Karpas-422 (cell line): ENCODE results near the gene ADAMTSL1. TPM values are rescaled to one million over a fixed set of nuclear protein-coding genes. Genes with fewer than 3 reads are reported as not detected.

Experiments
- DNase-seq: peaks from one replicate; pipeline ENCODE4 v3.0.0-alpha.2; 2015
- H2AFZ ChIP-seq: fragments of 200-600 bp; sonication (generic); 2 replicates; pipeline ENCODE4 v1.6.1; 2014; ENCODE audit warnings: antibody characterized with exemption, low read length, mixed read lengths
- H3K27ac ChIP-seq: fragments of 200-600 bp; sonication (generic); 2 replicates; pipeline ENCODE4 v1.5.1; 2014; ENCODE audit warnings: mild to moderate bottlenecking, low read length, moderate library complexity
- H3K27me3 ChIP-seq: fragments of 200-600 bp; sonication (generic); 2 replicates; pipeline ENCODE4 v1.6.1; 2014; ENCODE audit warnings: low read length, mixed read lengths
- H3K36me3 ChIP-seq: fragments of 200-600 bp; sonication (generic); 2 replicates; pipeline ENCODE4 v1.6.1; 2014; ENCODE audit warnings: low read length, mixed read lengths; ENCODE audit not compliant: insufficient read depth
- H3K4me1 ChIP-seq: fragments of 200-600 bp; sonication (generic); 2 replicates; pipeline ENCODE4 v1.6.1; 2014; ENCODE audit warnings: mild to moderate bottlenecking, low read length, mixed read lengths
- H3K4me2 ChIP-seq: fragments of 200-600 bp; sonication (generic); 2 replicates; pipeline ENCODE4 v1.6.1; 2014; ENCODE audit warnings: low read length, low read depth, mild to moderate bottlenecking; ENCODE audit not compliant: poor library complexity, severe bottlenecking
- H3K4me3 ChIP-seq: fragments of 200-600 bp; sonication (generic); 2 replicates; pipeline ENCODE4 v1.5.1; 2014; ENCODE audit warnings: mild to moderate bottlenecking, antibody characterized with exemption, low read length, mixed read lengths
- H3K79me2 ChIP-seq: fragments of 200-600 bp; sonication (generic); 2 replicates; pipeline ENCODE4 v1.6.1; 2014; ENCODE audit warnings: mild to moderate bottlenecking, low read length, mixed read lengths
- H3K9ac ChIP-seq: fragments of 200-600 bp; sonication (generic); 2 replicates; pipeline ENCODE4 v1.6.0; 2014; ENCODE audit warnings: low read length
- H3K9me2 ChIP-seq: fragments of 200-600 bp; sonication (generic), shearing (Covaris generic); replicated peaks from 2 replicates; pipeline ENCODE4 v1.6.0; 2014; ENCODE audit warnings: mild to moderate bottlenecking, low read length, moderate library complexity; ENCODE audit not compliant: insufficient read depth
- H3K9me3 ChIP-seq: fragments of 300-700, 200-600 bp; sonication (generic); 2 replicates; pipeline ENCODE4 v1.6.1; 2014; ENCODE audit warnings: low read length, mixed read lengths
- H4K20me1 ChIP-seq: fragments of 200-600 bp; sonication (generic); 2 replicates; pipeline ENCODE4 v1.6.1; 2014; ENCODE audit warnings: mild to moderate bottlenecking, antibody characterized with exemption, low read length, low read depth; ENCODE audit not compliant: insufficient read depth
- total RNA-seq: library from RNA; depleted of rRNA; stranded (reverse); fragments of >200 nt; shearing (Covaris generic); gene quantifications from 2 replicates; pipeline ENCODE4 v1.2.3, GENCODE V29; 2014; ENCODE audit warnings: low replicate concordance

ADAMTSL1 gene
- total RNA-seq, 1 experiment from 2014 or later = 8.2 TPM

DNA sequence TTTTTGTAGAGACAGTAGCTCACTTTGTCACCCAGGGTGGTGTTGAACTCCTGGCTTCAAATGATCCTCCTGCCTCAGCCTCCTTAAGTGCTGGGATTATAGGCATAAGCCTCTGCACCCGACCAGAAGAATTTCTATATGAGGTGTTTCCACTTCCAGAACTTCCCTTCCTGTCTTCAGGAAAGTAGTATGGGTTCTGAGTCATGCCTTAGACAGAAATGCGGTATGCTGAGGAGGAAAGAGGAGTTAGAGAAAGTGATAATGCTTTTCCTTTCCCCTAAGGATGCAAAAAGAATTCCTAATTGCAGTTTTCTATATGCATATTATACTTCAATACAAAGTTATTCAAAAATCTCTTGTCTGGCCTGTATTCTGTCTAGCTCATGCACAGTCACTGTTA is 16.4 kb upstream of the ADAMTSL1 start:
- Histone ChIP-seq H3K9me3 (no peaks in the 10 kb centered on the region), H3K9me2 (no peaks in the 10 kb centered on the region), H3K27me3 (no peaks in the 10 kb centered on the region), H3K4me1 (no peaks in the 10 kb centered on the region), H2AFZ (no peak overlapping the region), H3K9ac (no peak overlapping the region), H3K4me2 (no peak overlapping the region), H3K79me2 (no peaks in the 10 kb centered on the region), H4K20me1 (no peaks in the 10 kb centered on the region), H3K27ac (no peak overlapping the region), H3K4me3 (no peak overlapping the region), H3K36me3 (no peaks in the 10 kb centered on the region)
- no peak for DNase-seq

DNA sequence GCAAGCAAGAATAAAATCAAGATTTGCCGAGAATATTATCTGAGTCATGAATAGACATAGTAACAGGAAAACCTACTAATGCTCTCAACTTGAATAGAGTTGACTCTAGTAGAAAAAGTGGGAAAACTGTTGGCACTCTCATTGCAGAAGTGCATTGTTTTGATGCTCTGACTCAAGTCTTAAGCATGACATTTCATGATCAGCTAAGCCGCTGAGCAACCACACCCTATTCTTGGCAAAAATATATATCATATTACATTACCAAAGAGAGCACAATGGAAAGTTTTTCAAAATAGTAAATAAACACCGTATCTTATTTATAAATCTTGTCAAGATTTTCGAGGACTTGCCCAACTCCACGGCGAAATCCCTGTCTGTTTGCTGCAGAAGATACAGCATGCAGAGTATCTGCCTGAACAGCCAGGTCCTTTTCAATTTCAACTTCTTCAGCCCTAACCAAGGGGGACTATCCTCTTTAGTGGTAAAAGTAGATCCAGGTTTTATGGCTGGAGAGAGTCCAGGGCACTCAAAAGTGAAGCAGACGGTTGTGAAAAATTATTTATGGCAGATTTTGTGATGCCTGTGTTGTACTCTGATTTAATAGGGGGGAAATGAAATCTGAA is 13.9 kb upstream of the ADAMTSL1 start:
- no peaks in the 10 kb centered on the region for H3K36me3 ChIP-seq
- H3K4me2 ChIP-seq = no peak overlapping the region
- H3K27me3 ChIP-seq = no peaks in the 10 kb centered on the region
- no peaks in the 10 kb centered on the region for H4K20me1 ChIP-seq
- no peaks in the 10 kb centered on the region for H3K9me2 ChIP-seq
- no peaks in the 10 kb centered on the region for H3K79me2 ChIP-seq
- DNase-seq = no peak
- H3K9ac ChIP-seq = no peak overlapping the region
- no peaks in the 10 kb centered on the region for H3K4me1 ChIP-seq
- no peak overlapping the region for H3K4me3 ChIP-seq
- H3K27ac ChIP-seq = no peak overlapping the region
- no peak overlapping the region for H2AFZ ChIP-seq
- H3K9me3 ChIP-seq = no peaks in the 10 kb centered on the region

DNA sequence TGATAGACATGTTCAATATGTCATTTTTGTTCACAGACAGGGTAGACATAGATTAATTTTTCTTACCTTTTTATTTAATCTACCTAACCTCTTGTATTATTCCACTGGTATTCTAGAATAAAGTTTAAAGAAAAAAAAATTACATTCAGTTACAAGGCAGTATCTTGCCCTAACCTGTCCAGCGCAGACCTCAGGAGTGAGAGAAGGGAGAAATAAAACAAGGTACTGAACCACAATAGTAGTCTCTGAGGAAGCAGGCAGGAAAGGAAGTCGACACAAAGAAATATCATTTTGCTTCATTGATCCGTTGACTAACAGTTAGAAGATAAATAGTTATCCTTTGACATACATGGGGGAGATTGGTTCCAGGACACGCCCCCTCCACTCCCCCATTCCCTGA is 12.5 kb upstream of the ADAMTSL1 start:
- Histone ChIP-seq H3K9me3 (no peaks in the 10 kb centered on the region), H3K4me3 (no peak overlapping the region)

DNA sequence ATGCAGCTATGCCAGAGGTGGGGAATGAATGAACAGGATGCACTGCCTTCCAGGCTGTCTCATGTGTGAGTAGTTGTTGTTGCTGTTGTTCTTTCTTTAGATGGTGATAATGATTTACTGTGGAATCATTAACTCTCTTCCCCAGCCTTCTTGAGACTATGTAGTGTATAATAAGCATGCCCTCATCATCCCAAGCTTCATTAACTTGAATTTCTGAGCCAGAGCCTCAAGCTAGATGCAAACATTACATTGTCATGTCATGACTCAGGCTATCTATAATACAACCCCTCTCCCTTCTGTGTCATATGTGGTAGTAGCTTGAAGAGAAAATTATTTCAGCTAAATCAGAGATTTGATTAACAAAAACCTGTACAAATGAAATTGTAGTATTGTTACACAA is 10.0 kb upstream of the ADAMTSL1 start:
- Histone ChIP-seq H3K9me3 (no peaks in the 10 kb centered on the region), H3K4me2 (no peak overlapping the region), H3K4me1 (peaks cover 2% of the 10 kb centered on the region; the same call in 1 of the 2 replicates), H3K9me2 (no peaks in the 10 kb centered on the region), H2AFZ (no peak overlapping the region), H3K27ac (no peak overlapping the region), H3K36me3 (no peaks in the 10 kb centered on the region), H3K9ac (no peak overlapping the region), H4K20me1 (no peaks in the 10 kb centered on the region), H3K4me3 (no peak overlapping the region), H3K27me3 (no peaks in the 10 kb centered on the region), H3K79me2 (no peaks in the 10 kb centered on the region)
- DNase-seq = no peak

More for the DNA sequence above, 12.5 kb upstream of the ADAMTSL1 start:
- Histone ChIP-seq H3K4me2 (no peak overlapping the region), H3K9ac (no peak overlapping the region), H4K20me1 (no peaks in the 10 kb centered on the region), H3K36me3 (no peaks in the 10 kb centered on the region), H3K27me3 (no peaks in the 10 kb centered on the region), H3K79me2 (no peaks in the 10 kb centered on the region), H3K27ac (no peak overlapping the region), H3K9me2 (no peaks in the 10 kb centered on the region), H2AFZ (no peak overlapping the region), H3K4me1 (no peaks in the 10 kb centered on the region)
- no peak for DNase-seq

DNA sequence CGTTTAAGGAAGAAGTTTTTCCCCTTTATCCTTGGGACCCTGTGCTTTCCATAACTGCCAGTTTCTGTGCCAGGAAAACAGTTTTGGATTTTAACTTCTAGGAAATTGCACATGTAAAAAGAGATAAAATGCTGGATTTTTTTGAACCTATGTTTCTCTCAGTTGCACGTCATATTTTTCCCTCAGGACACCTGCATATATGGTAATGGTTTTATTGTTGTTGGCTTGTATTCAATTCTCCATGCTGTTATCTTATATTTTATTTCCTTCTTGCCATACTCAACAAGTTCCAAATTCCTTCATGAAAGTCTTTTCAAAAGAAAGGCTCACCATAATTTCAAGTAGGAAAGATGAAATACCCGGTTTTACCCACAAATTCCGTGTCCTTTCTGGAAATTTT is 7.9 kb upstream of the ADAMTSL1 start:
- Histone ChIP-seq H3K9ac (no peak overlapping the region), H3K9me2 (no peaks in the 10 kb centered on the region), H3K4me3 (no peak overlapping the region), H3K4me2 (no peak overlapping the region), H3K27me3 (no peaks in the 10 kb centered on the region), H3K9me3 (0 out of 2 replicates have a peak, but pooled peaks cover 4% of the 10 kb centered on the region), H4K20me1 (no peaks in the 10 kb centered on the region), H3K4me1 (peaks cover 14% of the 10 kb centered on the region), H3K79me2 (no peaks in the 10 kb centered on the region), H2AFZ (no peak overlapping the region), H3K27ac (no peak overlapping the region), H3K36me3 (no peaks in the 10 kb centered on the region)
- no peak for DNase-seq

DNA sequence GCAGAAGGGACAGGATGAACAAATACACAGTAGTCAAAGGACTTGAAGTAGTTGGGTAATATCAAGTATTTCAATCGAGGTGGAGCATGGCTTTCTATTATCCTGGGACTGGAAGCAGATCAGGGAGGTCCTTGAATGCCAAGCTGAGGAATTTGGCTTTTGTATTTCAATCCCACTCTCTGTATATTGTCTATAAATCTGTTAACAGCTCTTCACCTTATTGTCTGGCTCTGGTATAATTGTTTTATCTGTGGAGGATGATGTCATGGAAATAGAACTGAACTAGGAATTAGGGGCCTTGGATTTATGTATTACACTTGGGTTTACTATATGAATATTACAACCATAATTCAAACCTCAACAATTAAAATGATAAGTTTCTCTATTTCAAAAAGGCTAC is 6.3 kb upstream of the ADAMTSL1 start:
- no peak overlapping the region for H3K4me2 ChIP-seq
- no peak overlapping the region for H2AFZ ChIP-seq
- peaks cover 30% of the 10 kb centered on the region for H3K4me1 ChIP-seq
- no peak for DNase-seq
- H3K36me3 ChIP-seq = no peaks in the 10 kb centered on the region
- no peak overlapping the region for H3K4me3 ChIP-seq
- H3K27me3 ChIP-seq = no peaks in the 10 kb centered on the region
- no peaks in the 10 kb centered on the region for H3K79me2 ChIP-seq
- H3K9ac ChIP-seq = no peak overlapping the region
- H3K27ac ChIP-seq = no peak overlapping the region
- no peaks in the 10 kb centered on the region for H4K20me1 ChIP-seq
- no peaks in the 10 kb centered on the region for H3K9me2 ChIP-seq
- H3K9me3 ChIP-seq = 0 out of 2 replicates have a peak, but pooled peaks cover 4% of the 10 kb centered on the region

DNA sequence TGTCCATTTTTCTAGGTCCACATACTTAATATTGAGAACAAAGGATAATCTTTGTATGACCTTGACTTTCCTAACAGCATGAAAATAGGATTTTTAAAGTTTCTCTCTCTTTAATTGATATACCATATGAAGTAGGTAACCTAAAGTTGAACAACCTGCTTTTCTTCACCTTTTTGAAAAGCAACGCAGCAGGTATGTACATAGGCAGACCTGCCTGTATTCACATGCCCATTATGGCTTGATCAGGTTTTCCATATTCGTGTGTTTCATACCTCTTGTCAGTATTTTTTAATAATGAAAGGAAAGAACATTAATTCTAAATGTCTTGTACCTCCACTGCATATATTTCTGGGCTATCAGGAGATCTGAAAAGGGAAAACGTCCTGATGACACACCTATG is 1.5 kb upstream of the ADAMTSL1 start:
- Histone ChIP-seq H3K9me3 (0 out of 2 replicates have a peak, but pooled peaks cover 4% of the 10 kb centered on the region), H3K27ac (peak overlapping the region; percentile 92), H3K4me3 (peak overlapping the region; percentile 67), H4K20me1 (no peaks in the 10 kb centered on the region), H3K9me2 (no peaks in the 10 kb centered on the region), H3K9ac (peak overlapping the region; percentile 59), H3K79me2 (no peaks in the 10 kb centered on the region), H3K4me1 (peaks cover 60% of the 10 kb centered on the region), H2AFZ (no peak overlapping the region), H3K36me3 (no peaks in the 10 kb centered on the region), H3K27me3 (no peaks in the 10 kb centered on the region), H3K4me2 (peak overlapping the region; percentile 55)
- no peak for DNase-seq

DNA sequence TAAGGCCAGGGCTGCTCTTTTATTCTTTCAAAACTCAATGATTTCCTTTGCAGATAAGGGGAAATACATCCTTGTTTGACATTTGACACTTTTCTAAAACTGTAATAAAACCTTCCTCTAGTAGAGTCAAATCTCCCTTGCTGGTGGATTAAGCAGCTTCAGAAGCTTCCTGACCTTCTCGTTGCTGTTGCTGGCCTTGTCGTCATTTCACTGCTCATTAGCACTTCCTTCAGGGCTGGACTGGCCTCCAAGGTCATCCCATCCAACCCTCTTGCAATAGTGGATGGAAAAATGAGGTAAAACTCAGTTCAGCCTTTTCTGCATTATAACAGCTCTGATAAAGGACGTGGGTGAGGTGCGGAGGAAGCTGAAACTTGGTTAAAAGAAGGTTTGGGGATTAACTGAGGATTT is 1.1 kb upstream of the ADAMTSL1 start:
- H4K20me1 ChIP-seq = no peaks in the 10 kb centered on the region

More for the DNA sequence above, 1.1 kb upstream of the ADAMTSL1 start:
- peak overlapping the region; percentile 67 for H3K4me3 ChIP-seq
- no peaks in the 10 kb centered on the region for H3K9me2 ChIP-seq
- peak overlapping the region; percentile 92 for H3K27ac ChIP-seq
- no peaks in the 10 kb centered on the region for H3K79me2 ChIP-seq
- 0 out of 2 replicates have a peak, but pooled peaks cover 4% of the 10 kb centered on the region for H3K9me3 ChIP-seq
- peak; percentile 65 for DNase-seq
- H3K27me3 ChIP-seq = no peaks in the 10 kb centered on the region
- H3K4me1 ChIP-seq = peaks cover 60% of the 10 kb centered on the region
- H2AFZ ChIP-seq = no peak overlapping the region
- H3K9ac ChIP-seq = peak overlapping the region; percentile 59
- H3K36me3 ChIP-seq = no peaks in the 10 kb centered on the region
- peak overlapping the region; percentile 55 for H3K4me2 ChIP-seq
